ENCODE data around the gene PFKP. TPM values are rescaled to one million over a fixed set of nuclear protein-coding genes. Genes with fewer than 3 reads are reported as not detected.
A peak's percentile ranks its signal among the peaks of the same experiment; 100 is the strongest.

PFKP gene
- total RNA-seq, 4 donors from 2014 or later, result 90.8 to 255 (median 112) TPM

- Histone ChIP-seq H3K27ac (replicated peaks in 1 of 4) (peak overlapping the region; percentile 70 to 83 (median 72)), H3K27me3 (no peaks in the 10 kb centered on the region), H3K4me3 (peak overlapping the region in 3 of 4 donors; percentile 15 to 22 (median 20)), H3K4me1 (peaks cover 17 to 26% (median 23%) of the 10 kb centered on the region in 4 donors), H3K36me3 (peaks cover 21 to 84% (median 66%) of the 10 kb centered on the region in 4 donors), H3K9me3 (no peaks in the 10 kb centered on the region)
- TF ChIP-seq POLR2AphosphoS5 (IDR thresholded peaks at IDR 0.05), result peak in 1 of 2 donors; percentile 27
- TF ChIP-seq EP300 (IDR thresholded peaks at IDR 0.05), result peak; percentile 76
- TF ChIP-seq CTCF (IDR thresholded peaks at IDR 0.05), result no peak
- no peak for TF ChIP-seq POLR2A (IDR thresholded peaks at IDR 0.05; ENCODE audit: low read depth)
- intact Hi-C loops (cut with DNase I), result no loop called here
- 47% methylated on average over 19 of the region's 20 CpGs for WGBS
- no peak for DNase-seq (ENCODE audit: extremely low spot score)
Measured at GRCh38 chr10:3116508-3117100, 49.3 kb downstream of the PFKP start.

- no peaks in the 10 kb centered on the region for H3K27me3 ChIP-seq
- peak overlapping the region in 2 of 4 donors; percentile 73 to 83 for H3K27ac ChIP-seq (replicated peaks in 1 of 4)
- peaks cover 17 to 84% (median 64%) of the 10 kb centered on the region in 4 donors for H3K36me3 ChIP-seq
- peaks cover 12 to 21% (median 19%) of the 10 kb centered on the region in 4 donors for H3K4me1 ChIP-seq
- no peak overlapping the region for H3K4me3 ChIP-seq
- WGBS, result 98% methylated on average over 8 of the region's 12 CpGs
- TF ChIP-seq EP300 (IDR thresholded peaks at IDR 0.05) (no peak), POLR2A (IDR thresholded peaks at IDR 0.05; ENCODE audit: low read depth) (no peak), CTCF (IDR thresholded peaks at IDR 0.05) (no peak), POLR2AphosphoS5 (IDR thresholded peaks at IDR 0.05) (no peak)
- intact Hi-C loops (cut with DNase I), result no loop called here
- no peak for DNase-seq (ENCODE audit: extremely low spot score)
- H3K9me3 ChIP-seq, result no peaks in the 10 kb centered on the region
Measured at GRCh38 chr10:3117486-3117885, 50.1 kb downstream of the PFKP start.

GRCh38 chr10:3118641-3119091, 51.3 kb downstream of the PFKP start:
- intact Hi-C loops (cut with DNase I), result no loop called here
- no peak overlapping the region for H3K27ac ChIP-seq (replicated peaks in 1 of 4)
- H3K4me1 ChIP-seq, result peaks cover 12 to 21% (median 19%) of the 10 kb centered on the region in 4 donors
- H3K4me3 ChIP-seq, result no peak overlapping the region
- peaks cover 17 to 84% (median 65%) of the 10 kb centered on the region in 4 donors for H3K36me3 ChIP-seq
- WGBS, result 93% methylated on average over 32 of the region's 32 CpGs
- no peak for TF ChIP-seq CTCF (IDR thresholded peaks at IDR 0.05)
- TF ChIP-seq POLR2A (IDR thresholded peaks at IDR 0.05; ENCODE audit: low read depth), result no peak
- TF ChIP-seq EP300 (IDR thresholded peaks at IDR 0.05), result no peak
- TF ChIP-seq POLR2AphosphoS5 (IDR thresholded peaks at IDR 0.05), result no peak
- H3K27me3 ChIP-seq, result no peaks in the 10 kb centered on the region
- DNase-seq (ENCODE audit: extremely low spot score), result no peak
- H3K9me3 ChIP-seq, result no peaks in the 10 kb centered on the region

- H3K27me3 ChIP-seq, result no peaks in the 10 kb centered on the region
- H3K36me3 ChIP-seq, result peaks cover 10 to 86% (median 63%) of the 10 kb centered on the region in 4 donors
- no peaks in the 10 kb centered on the region for H3K9me3 ChIP-seq
- H3K4me1 ChIP-seq, result peaks cover 12 to 21% (median 19%) of the 10 kb centered on the region in 4 donors
- no peak overlapping the region for H3K4me3 ChIP-seq
- 84% methylated on average over 31 of the region's 31 CpGs for WGBS
- no peak for DNase-seq (ENCODE audit: extremely low spot score)
- TF ChIP-seq CTCF (IDR thresholded peaks at IDR 0.05) (peak; percentile 29 to 50 (median 48)), POLR2AphosphoS5 (IDR thresholded peaks at IDR 0.05) (no peak)
- no peak overlapping the region for H3K27ac ChIP-seq (replicated peaks in 1 of 4)
- intact Hi-C loops (cut with DNase I), result no loop called here
Measured at GRCh38 chr10:3119796-3120459, 52.6 kb downstream of the PFKP start.

All from esophagus muscularis mucosa (tissue), 4 donors.